Lower leg skin (tissue), 4 donors: ENCODE data around the gene DCDC2. TPM values are rescaled to one million over a fixed set of nuclear protein-coding genes. Genes with fewer than 3 reads are reported as not detected.

ENCODE experiments used
- DNase-seq, 2 donors: peaks; one replicate each; pipeline ENCODE4 v3.0.0-alpha.2; 2019; ENCODE audit warnings: low spot score in 2 of 2
- H3K4me3 ChIP-seq: fragments of 200-600 bp; sonication (generic); 2 replicates; pipeline ENCODE4 v1.5.1; 2017; ENCODE audit warnings: mild to moderate bottlenecking, low read depth; ENCODE audit not compliant: poor library complexity, severe bottlenecking
- POLR2A ChIP-seq, 2 donors: fragments of 450-650 bp; IDR thresholded peaks; one replicate each; pipeline ENCODE4 v1.6.1; 2016 to 2017; ENCODE audit warnings: antibody characterized with exemption in 2 of 2, mild to moderate bottlenecking in 1 of 2, moderate library complexity in 1 of 2
- WGBS, 2 donors: methylation state at CpG; one replicate each; pipeline ENCODE4 v1.1.5; 2018; 5-methylcytosine and 5-hydroxymethylcytosine counted together
- intact Hi-C: fragments of 100-400 bp; cut with DNase I; formaldehyde crosslinking; loops from one replicate; pipeline ENCODE4 v1.15.0; 2023; ENCODE audit warnings: low total_unique reads
- total RNA-seq, 4 donors: library from RNA; depleted of rRNA; stranded (reverse); fragments of >200 nt; gene quantifications; one replicate each; pipeline ENCODE4 v1.1.0, GENCODE V29; 2016
- TF ChIP-seq, protein P1 (sequence below), 3 donors: fragments of 450-650 bp; IDR thresholded peaks; one replicate each; pipeline ENCODE4 v1.5.1; 2016; ENCODE audit warnings: antibody characterized with exemption in 3 of 3, mild to moderate bottlenecking in 3 of 3, moderate library complexity in 2 of 3

DCDC2 gene
- total RNA-seq, 4 donors from 2014 or later = 0.10 to 0.20 TPM; not detected in 2

DNA sequence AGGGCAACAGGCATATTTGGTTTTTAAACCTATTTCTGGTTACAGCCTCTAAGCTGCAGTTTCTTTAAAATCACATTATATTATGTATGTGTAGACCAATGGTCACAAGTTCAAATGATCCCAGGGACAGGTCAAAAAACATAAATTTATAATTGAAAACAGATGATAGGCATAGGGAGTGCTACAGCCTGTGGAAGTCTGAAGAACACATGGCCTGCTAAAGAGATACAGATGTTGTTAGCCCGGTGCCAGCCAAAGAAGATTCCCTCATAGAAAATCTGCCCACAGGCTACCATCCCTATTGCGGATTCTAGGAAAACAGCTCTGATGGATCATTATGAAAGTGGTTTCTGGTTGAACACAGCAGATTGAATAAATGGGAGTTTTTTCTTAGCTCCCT, 166.5 kb downstream of the DCDC2 start:
- intact Hi-C loops = no loop called here
- H3K4me3 ChIP-seq = no peak overlapping the region
- TF ChIP-seq POLR2A (IDR thresholded peaks at IDR 0.05) = no peak
- TF ChIP-seq, protein P1, sequence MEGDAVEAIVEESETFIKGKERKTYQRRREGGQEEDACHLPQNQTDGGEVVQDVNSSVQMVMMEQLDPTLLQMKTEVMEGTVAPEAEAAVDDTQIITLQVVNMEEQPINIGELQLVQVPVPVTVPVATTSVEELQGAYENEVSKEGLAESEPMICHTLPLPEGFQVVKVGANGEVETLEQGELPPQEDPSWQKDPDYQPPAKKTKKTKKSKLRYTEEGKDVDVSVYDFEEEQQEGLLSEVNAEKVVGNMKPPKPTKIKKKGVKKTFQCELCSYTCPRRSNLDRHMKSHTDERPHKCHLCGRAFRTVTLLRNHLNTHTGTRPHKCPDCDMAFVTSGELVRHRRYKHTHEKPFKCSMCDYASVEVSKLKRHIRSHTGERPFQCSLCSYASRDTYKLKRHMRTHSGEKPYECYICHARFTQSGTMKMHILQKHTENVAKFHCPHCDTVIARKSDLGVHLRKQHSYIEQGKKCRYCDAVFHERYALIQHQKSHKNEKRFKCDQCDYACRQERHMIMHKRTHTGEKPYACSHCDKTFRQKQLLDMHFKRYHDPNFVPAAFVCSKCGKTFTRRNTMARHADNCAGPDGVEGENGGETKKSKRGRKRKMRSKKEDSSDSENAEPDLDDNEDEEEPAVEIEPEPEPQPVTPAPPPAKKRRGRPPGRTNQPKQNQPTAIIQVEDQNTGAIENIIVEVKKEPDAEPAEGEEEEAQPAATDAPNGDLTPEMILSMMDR (IDR thresholded peaks at IDR 0.05) = no peak
- no peak for DNase-seq
- WGBS, 2 donors = 24 to 29% methylated on average over 2 of the region's 2 CpGs

DNA sequence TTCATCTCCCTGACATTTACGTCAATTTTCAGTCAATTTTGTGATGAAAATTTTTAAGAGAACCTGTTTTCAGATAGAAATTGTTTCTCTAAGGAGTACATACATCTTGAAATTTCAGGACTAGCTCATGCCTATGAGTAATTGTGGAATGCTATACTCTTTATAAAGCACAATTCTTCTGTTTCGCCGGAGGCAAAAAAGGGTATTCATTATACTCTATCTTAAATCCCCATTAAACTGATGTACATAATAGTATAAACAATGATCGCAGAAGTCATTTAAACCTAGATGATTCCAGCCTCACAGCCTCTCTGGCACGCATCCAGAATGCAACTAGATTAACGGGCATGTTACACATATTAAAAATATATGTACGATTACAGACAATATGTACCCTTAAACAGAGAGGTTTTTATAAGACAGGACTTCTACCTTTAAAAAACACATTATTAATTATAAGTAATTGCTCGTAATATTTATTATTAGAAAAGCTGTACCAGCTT, 169.2 kb downstream of the DCDC2 start:
- WGBS, 2 donors = 53 to 58% methylated on average over 8 of the region's 8 CpGs
- no peak for DNase-seq
- TF ChIP-seq, protein P1 (IDR thresholded peaks at IDR 0.05) = no peak
- TF ChIP-seq POLR2A (IDR thresholded peaks at IDR 0.05) = no peak
- intact Hi-C loops = no loop called here
- no peak overlapping the region for H3K4me3 ChIP-seq

DNA sequence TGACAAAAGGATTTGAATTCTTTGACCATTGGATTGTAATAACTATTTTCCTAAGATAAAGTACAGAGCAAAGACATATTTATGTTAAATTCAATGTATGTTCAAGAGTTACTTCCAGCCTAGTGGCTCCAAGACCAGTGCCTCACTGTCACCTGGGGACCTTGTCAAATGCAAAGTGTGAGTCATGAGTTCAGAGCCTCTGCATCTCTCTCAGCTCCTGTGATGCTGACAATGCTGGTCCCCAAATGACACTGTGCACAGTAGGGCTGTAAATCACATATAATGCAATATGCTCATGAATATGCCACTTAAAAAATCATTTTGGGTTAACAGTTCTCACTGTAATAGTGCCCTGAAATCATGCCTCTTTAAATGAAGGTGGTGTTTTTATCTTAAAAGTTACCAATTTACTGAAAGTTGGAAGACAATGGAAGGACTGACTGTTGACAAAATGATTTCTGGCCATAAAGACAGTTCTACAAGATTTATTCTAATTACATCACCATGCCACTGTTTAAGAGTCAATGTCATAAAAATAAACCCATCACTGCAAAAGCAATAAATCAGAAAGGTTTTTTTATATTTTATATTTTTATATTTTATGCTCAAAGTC, 169.8 kb downstream of the DCDC2 start:
- no peak for DNase-seq
- intact Hi-C loops = no loop called here
- TF ChIP-seq, protein P1 (IDR thresholded peaks at IDR 0.05) = no peak
- no peak for TF ChIP-seq POLR2A (IDR thresholded peaks at IDR 0.05)
- no peak overlapping the region for H3K4me3 ChIP-seq

DNA sequence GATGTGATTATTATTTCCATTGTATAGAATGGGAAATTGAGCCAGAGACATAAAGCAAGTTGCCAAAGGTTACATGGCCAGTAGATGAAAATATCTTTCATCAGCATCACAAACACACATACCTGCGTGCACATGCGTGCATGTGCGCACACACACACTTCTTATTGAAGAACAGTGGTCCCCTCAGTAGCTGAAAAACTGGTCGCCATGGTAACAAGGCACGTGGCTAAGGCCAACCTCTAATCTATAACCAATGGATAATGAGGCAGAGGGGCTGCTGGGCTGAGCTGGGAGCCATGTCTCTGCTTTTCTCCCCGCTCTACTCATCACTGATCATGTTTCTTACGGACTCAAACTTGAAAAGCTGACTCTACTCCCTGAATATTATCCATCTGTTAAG, 171.5 kb downstream of the DCDC2 start:
- intact Hi-C loops = no loop called here
- no peak for TF ChIP-seq POLR2A (IDR thresholded peaks at IDR 0.05)
- TF ChIP-seq, protein P1 (IDR thresholded peaks at IDR 0.05) = no peak
- no peak for DNase-seq

DNA sequence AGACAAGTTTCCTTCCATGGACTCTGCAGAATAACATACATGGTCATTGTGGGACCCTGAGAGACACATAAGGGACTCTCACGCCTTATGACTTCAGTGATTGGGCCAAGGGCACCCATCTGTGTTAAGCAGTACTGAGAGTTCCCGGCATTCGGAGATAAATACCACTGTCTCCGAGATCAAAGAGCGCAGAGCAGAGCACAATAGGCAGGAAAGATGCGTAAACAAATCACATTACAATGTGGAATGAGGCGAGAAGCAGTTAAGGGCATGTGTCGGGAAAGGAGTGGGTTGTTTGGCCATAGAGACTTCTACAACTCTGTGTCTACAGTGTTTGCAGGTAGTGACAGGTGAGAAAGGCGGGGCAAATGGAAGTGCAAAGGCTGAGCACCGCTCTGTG, 174.3 kb downstream of the DCDC2 start:
- TF ChIP-seq POLR2A (IDR thresholded peaks at IDR 0.05) = no peak
- TF ChIP-seq, protein P1 (IDR thresholded peaks at IDR 0.05) = no peak
- 77 to 86% methylated on average over 10 of the region's 10 CpGs for WGBS, 2 donors
- no peak overlapping the region for H3K4me3 ChIP-seq
- no peak for DNase-seq
- intact Hi-C loops = no loop called here

More for the DNA sequence above, 171.5 kb downstream of the DCDC2 start:
- 86 to 87% methylated on average over 7 of the region's 7 CpGs for WGBS, 2 donors
- no peak overlapping the region for H3K4me3 ChIP-seq

DNA sequence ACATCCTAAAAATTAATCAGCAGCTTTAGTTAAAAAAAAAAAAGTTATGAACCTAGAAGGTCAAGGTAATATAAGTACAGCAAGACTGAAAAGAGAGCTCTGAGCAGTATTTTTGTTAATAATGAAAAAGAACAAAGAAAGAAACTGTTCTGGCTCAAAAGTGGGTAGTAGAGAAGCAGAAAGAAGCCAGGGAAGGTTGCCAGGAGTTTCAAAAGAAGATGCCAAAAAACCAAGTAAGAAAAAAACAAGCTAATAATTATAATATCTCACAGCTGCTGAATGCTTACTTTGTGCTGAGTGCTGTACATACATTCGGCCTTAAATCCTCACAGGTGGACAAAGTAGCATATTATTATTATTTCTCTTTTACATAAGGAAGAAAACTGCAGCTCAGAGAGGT, 200.0 kb downstream of the DCDC2 start:
- H3K4me3 ChIP-seq = no peak overlapping the region
- 18 to 23% methylated on average over 1 of the region's 1 CpG for WGBS, 2 donors
- DNase-seq = no peak
- intact Hi-C loops = no loop called here
- TF ChIP-seq, protein P1 (IDR thresholded peaks at IDR 0.05) = no peak
- TF ChIP-seq POLR2A (IDR thresholded peaks at IDR 0.05) = no peak
